GM18861 (cell line): ENCODE data around the gene HEATR5B.
"Not testable (repeated sequence)": the region's sequence is repeated elsewhere in the genome, so short reads cannot be mapped to it uniquely, and the experiment has no call there.

ENCODE experiments used
- ATAC-seq: cut with Tn5 transposase; IDR thresholded peaks from one replicate; pipeline ENCODE4 v1.9.1; 2021; ENCODE audit not compliant: unreplicated experiment

The HEATR5B gene

DNA sequence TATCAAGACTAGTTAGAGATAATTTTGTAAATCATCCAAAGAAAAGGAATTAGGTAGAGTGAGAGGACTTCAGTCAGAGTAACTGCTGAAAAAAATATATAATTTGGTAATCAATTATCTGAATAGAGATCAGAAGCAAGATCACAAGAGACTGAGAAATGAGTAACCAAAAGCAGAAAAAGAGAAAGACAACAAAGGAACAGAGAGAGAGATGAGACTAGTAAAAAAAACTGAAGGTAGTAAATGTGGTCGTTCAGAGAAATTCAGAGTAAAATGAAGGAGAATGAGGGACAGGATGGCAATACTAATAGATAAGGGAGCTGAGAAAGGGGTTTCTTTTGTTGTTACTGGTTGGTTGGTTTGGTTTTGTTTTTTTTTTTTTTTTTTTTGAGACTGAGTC is 134.3 kb downstream of the HEATR5B start:
- no peak for ATAC-seq

- ATAC-seq = not testable (repeated sequence)
Observed at GRCh38 chr2:36945240-36945639, 138.9 kb downstream of the HEATR5B start.

DNA sequence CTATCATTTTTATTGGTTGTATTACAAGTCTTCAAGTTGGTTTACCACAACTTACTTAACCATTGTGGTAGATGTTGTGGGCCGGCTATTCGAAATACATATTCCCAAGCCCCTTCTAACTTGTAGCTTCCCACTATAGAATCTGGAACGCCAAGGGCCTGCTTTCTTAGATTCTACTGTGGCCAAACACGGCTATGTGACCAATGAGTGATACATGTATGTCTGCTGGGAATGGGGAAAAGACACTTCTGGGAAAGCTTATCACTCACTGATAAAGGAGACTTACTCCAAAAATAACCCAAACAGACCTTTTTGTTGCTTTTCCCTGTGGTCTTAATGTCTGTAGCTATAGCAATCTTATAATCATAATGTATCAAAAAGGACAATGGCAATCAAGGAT is 142.3 kb downstream of the HEATR5B start:
- ATAC-seq = no peak

GRCh38 chr2:36936526-36936925 is 147.6 kb downstream of the HEATR5B start:
- not testable (repeated sequence) for ATAC-seq

GRCh38 chr2:36931688-36932087 is 152.5 kb downstream of the HEATR5B start:
- ATAC-seq = not testable (repeated sequence)
